ENCODE data around the gene TOX2. TPM values are rescaled to one million over a fixed set of nuclear protein-coding genes. Genes with fewer than 3 reads are reported as not detected.

The TOX2 gene
- total and polyA plus RNA-seq, 2 of the 8 experiments (the other 6 are each of a cell fraction or from before 2014, with no cell fraction given): 1.8 to 3.4 TPM

- no peak for TF ChIP-seq CHD2 (IDR thresholded peaks at IDR 0.05; ENCODE audit: low read length)
- TF ChIP-seq BRCA1 (IDR thresholded peaks at IDR 0.05; ENCODE audit: low read depth, low read length): no peak
- TF ChIP-seq SP4 (IDR thresholded peaks at IDR 0.05; ENCODE audit: low read length): no peak
- TF ChIP-seq SIX5 (IDR thresholded peaks at IDR 0.05; ENCODE audit: low read depth, low read length): no peak
- no peak for TF ChIP-seq CHD7 (IDR thresholded peaks at IDR 0.05; ENCODE audit: insufficient replicate concordance, low read length)
- TF ChIP-seq SIRT6 (IDR thresholded peaks at IDR 0.05; ENCODE audit: low read length): no peak
- no peak for TF ChIP-seq JUND (IDR thresholded peaks at IDR 0.05; ENCODE audit: low read length)
- TF ChIP-seq EGR1 (IDR thresholded peaks at IDR 0.05; ENCODE audit: borderline replicate concordance, low read depth, low read length): no peak
These were observed 49.5 kb downstream of the TOX2 start (continued) for GRCh38 chr20:43963872-43964791.

Measured in H1 (cell line).